D721Med (cell line): ENCODE data around the gene PTGES3.

Source experiments
- DNase-seq: peaks from one replicate; pipeline ENCODE4 v3.0.0; 2011; ENCODE audit warnings: low spot score; ENCODE audit not compliant: insufficient read length
- FAIRE-seq: peaks from 2 replicates; lab custom pipeline; 2011; peaks lifted over from hg19 to GRCh38; lab: Jason Lieb, UNC
- CTCF ChIP-seq: IDR thresholded peaks from 2 replicates; pipeline ENCODE4 v1.5.1; 2012; ENCODE audit warnings: mild to moderate bottlenecking, control low read depth; ENCODE audit not compliant: insufficient read depth; ENCODE audit errors: missing control alignments

The PTGES3 gene

GRCh38 chr12:56684745-56685359, 3.2 kb downstream of the PTGES3 start:
- DNase-seq (no peak), FAIRE-seq (no peak)

GRCh38 chr12:56682323-56682722, 5.8 kb downstream of the PTGES3 start:
- no peak for DNase-seq
- TF ChIP-seq CTCF, result no peak
- FAIRE-seq, result no peak

More at GRCh38 chr12:56684745-56685359, 3.2 kb downstream of the PTGES3 start:
- TF ChIP-seq CTCF, result no peak

- DNase-seq (no peak), FAIRE-seq (no peak)
These were observed 8.1 kb downstream of the PTGES3 start for GRCh38 chr12:56679883-56680575.

GRCh38 chr12:56678852-56679251, 9.2 kb downstream of the PTGES3 start:
- no peak for DNase-seq
- no peak for TF ChIP-seq CTCF
- FAIRE-seq, result no peak

More at GRCh38 chr12:56679883-56680575, 8.1 kb downstream of the PTGES3 start:
- TF ChIP-seq CTCF, result no peak

GRCh38 chr12:56677680-56678079, 10.4 kb downstream of the PTGES3 start:
- DNase-seq (no peak), FAIRE-seq (no peak)
- no peak for TF ChIP-seq CTCF

- FAIRE-seq (no peak), DNase-seq (no peak)
- TF ChIP-seq CTCF, result no peak
These were observed 11.1 kb downstream of the PTGES3 start for GRCh38 chr12:56676851-56677580.
